GM18498 (cell line): ENCODE measurements around the gene PPME1.
"Not testable (repeated sequence)": the region's sequence is repeated elsewhere in the genome, so short reads cannot be mapped to it uniquely, and the experiment has no call there.

Experiments used
- ATAC-seq: cut with Tn5 transposase; IDR thresholded peaks from one replicate; pipeline ENCODE4 v1.9.1; 2021; ENCODE audit warnings: mild to moderate bottlenecking, moderate library complexity; ENCODE audit not compliant: unreplicated experiment

The PPME1 gene, protein sequence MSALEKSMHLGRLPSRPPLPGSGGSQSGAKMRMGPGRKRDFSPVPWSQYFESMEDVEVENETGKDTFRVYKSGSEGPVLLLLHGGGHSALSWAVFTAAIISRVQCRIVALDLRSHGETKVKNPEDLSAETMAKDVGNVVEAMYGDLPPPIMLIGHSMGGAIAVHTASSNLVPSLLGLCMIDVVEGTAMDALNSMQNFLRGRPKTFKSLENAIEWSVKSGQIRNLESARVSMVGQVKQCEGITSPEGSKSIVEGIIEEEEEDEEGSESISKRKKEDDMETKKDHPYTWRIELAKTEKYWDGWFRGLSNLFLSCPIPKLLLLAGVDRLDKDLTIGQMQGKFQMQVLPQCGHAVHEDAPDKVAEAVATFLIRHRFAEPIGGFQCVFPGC

DNA sequence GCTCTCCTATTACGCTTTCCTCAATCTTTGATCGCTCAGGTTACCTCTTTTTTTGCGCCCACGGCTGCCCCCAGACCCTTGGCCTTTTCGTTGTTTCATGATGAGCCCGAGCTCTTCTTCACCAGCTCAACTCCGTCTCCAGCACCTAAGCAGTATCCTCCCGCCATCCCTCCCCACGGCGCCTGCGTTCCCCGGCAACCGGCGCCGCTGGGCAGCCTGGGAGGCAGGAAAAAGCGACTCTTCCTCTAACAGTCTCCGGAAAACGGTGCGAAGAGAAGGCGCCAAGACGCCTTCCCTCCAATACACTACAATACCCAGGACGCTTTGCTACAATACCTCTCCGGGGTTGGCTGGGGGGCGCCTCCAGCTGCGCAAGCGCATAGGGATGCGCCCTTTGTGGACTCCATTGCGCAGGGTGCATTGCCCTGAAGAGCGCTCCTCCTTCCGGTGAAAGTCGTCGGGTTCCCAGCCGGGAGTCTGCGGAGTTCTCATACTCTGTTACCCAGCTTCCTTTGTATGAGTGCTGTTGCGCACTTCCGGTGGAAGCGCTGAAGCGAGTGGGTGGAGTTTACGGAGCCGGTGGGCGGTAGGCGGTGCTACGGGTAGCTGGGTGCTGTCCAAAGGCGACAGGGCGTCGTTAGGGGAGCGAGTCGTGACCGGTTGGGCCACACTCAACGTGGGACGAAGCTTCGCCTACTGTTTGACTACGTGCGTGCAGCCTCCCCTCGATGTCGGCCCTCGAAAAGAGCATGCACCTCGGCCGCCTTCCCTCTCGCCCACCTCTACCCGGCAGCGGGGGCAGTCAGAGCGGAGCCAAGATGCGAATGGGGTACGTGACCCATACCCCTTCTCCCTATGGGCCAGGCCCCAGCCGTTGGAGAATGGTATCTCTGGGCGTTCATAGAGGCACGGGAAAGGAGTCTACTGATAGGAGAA, at the start of gene PPME1, which contains the start of gene C2CD3:
TSS of gene PPME1 (plus strand) at position 596 of the 936 bp plus-strand sequence. CDS start at position 729, 133 bp downstream.
TSS of gene C2CD3 (minus strand) at position 309 of the 936 bp plus-strand sequence. CDS start at position 99, 210 bp downstream.
- ATAC-seq: peak; percentile 93

DNA sequence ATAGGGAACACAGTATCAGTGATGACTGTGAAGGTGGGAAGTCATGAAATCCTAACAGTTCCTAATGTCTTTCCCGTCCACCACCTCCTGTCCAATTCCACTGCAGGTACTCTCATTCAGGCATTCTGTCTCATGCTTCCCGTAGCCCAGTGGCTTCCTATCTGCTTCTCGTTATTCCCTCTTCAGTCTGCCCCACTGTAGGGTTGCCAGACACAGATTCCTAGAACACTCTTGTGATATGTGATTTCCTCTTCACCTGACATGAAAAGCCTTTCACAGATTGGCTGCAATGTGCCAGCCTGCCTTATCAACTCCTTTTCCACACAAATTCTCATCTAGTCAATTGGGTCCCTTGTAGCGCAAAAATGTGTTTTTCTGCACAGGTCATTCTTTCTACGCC, 49.3 kb upstream of the PPME1 start:
- no peak for ATAC-seq

DNA sequence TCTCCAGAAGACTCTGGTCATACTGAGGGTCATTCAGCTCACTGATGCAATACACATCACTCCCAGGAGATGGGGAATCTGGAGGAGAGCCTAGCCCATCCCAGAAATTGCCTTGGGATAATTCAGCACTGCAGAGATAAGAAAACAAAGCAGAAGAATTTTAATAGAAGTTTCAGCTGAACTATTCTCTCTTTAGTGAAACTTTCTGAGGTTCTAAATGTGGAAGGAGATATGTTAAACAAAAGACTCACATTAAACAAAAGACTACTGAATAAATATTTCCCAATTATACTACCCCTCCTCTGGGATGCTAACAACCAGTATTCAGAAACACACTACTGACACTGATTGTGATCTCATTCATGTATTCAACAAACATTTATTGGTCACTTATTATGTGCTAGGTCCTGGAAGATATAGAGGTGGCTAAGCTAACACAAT, 48.1 kb upstream of the PPME1 start:
- ATAC-seq: no peak

DNA sequence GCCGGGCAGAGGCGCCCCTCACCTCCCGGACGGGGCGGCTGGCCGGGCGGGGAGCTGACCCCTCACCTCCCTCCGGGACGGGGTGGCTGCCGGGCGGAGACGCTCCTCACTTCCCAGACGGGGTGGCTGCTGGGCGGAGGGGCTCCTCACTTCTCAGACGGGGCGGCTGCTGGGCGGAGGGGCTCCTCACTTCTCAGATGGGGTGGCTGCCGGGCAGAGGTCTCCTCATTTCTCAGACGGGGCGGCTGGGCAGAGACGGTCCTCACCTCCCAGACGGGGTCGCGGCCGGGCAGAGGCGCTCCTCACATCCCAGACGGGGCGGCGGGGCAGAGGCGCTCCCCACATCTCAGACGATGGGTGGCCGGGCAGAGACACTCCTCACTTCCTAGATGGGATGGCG, 42.0 kb upstream of the PPME1 start:
- not testable (repeated sequence) for ATAC-seq

DNA sequence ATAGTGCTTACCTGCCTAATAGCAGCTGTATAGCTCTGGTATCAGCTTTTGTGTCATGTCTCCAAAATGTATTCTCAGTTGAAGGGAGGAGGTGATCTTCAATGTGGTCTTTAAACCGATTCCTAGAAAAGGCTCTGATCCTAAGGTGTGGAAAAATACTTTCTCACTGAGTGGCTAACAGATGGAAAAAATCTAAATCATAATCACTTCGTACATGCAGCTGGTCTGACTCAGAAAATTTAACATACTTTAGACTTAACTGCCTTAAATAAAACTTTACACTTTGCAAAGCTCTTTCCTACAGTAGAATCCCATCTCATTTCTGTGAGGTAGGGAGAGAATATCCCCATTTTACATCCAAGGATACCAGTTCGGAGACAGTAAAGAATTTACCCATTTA, 38.3 kb upstream of the PPME1 start:
- ATAC-seq: no peak

DNA sequence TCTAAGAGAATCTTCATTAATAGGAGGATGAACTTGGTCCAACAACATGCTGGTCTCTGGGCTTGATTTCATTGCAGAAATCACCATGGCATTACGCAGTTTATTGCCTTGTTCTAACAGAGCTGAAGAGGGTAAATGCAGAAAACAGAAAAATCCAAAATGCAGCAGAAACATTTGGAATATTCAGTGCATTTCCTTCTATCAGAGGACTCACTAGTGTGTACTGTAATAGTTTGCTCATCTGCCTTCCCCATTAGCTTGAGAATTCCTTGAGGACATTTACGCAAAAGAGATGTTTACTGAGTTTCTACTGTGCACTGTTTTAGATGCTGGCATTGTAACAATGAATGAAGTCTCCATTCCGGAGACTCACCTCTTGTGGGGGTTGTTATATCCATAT, 37.7 kb upstream of the PPME1 start:
- ATAC-seq: no peak

DNA sequence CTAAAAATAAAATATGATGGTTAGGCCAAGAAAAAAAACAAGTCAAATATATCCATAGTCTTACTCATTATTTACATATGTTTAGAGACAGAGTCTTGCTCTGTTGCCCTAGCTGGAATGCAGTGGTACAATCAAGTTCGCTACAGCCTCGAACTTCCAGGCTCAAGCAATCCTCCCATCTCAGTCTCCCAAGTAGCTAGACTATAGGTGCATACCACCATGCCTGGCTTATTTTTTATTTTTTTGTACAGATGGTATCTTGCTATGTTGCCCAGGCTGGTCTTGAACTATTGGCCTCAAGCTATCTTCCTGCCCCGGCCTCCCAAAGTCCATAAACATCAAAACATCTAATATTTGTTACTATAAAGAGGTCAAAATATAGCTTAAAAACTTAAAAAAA, 36.4 kb upstream of the PPME1 start:
- ATAC-seq: no peak

DNA sequence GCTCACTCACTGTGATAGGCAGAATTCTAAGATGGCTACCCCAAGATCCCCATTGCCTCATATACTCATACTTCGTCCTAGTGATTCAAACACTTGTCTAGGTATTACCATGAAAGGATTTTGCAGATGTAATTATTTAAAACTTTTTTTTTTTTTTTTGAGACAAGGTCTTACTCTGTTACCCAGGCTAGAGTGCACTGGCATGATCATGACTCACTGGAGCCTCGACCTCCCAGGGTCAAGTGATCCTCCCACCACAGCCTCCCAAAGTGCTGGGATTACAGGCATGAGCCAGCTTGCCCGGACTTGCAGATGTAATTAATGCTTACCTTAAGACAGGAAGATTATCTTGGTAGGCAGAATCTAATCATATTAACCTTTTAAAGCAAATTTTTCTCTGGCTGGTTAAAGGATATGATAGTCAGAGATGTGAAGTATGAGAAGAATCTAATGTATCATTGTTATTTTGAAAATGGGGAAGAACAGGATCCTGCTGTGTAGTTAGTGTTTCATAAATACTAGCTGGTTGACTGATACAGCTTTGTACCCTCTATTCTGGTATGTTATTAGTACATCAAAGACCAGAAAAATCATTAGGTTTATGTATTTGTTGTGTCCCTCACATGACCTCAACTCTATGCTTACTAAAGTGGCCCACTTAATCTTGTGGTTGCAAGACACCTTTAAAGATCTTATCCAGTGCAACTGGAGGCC, 35.8 kb upstream of the PPME1 start:
- no peak for ATAC-seq

DNA sequence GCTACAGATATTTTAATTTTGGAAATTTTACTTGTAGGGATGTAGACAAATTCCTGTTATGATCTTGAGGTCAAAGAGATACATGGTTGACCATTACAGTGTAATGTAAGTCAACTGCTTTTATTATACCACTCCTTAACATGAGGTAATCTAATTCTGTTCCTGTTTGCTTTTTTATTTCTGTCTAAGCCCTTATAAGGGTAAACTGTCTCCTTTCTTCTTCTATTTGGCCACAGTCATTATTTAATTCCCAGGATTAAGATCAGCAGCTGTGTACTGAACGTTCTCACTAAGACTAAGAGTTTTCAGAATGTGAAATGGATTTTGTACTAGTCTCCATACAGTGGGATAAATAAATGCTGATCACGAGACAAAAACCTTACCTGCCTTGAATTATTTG, 33.1 kb upstream of the PPME1 start:
- no peak for ATAC-seq

DNA sequence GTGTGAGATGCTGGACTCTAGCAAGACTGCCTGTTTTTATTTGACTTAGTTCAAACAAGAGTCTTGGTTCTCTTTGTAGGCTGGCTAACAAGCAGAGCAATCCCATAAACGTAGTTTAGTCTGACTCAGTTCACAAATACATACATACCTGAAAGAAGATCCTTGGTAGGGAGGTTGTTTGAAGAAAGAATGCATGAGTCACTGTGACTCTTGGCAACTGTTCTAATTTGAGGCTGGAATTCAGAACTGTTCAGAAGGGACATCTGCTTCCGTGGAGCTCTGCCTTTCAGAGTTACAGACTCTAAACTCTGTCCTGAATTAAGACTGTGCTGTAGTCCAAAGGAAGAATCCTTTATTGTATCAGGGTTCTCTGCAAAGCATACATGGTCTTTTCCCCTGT, 32.5 kb upstream of the PPME1 start:
- ATAC-seq: no peak

DNA sequence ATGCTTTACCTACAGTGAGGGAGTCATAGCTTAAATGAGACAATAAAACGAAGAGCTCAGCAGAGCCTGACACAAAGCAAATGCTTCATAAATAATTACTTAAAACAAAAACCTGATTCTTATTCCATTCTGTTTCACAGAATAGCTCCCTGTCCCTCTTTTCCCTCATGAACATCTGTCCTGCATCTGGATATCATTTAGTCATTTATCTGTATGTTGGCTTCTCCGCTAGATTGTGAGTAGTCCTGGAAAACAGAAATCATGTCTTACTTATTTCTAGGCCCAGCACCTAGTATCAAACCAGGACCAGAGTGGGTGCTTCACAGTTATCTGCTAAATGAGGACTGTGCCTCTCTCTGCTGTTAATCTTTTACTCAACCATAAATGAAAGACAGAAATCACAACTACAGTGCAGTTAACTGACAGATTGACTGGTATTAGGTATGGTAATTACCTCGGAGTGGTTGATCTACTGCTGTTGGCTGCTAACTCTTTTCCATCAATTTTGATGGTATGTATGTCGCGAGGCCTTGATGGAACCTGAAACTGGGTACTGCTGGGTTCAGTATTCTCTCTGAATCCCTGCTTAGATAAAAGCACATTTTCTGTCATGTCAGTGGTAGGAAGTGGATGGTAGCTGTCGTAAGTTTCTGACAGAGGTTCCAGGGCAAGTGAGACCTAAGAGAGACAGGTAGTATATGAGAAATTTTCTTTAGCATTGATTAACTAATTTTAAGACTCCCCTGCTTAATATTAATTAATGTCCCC, 31.8 kb upstream of the PPME1 start:
- ATAC-seq: no peak

DNA sequence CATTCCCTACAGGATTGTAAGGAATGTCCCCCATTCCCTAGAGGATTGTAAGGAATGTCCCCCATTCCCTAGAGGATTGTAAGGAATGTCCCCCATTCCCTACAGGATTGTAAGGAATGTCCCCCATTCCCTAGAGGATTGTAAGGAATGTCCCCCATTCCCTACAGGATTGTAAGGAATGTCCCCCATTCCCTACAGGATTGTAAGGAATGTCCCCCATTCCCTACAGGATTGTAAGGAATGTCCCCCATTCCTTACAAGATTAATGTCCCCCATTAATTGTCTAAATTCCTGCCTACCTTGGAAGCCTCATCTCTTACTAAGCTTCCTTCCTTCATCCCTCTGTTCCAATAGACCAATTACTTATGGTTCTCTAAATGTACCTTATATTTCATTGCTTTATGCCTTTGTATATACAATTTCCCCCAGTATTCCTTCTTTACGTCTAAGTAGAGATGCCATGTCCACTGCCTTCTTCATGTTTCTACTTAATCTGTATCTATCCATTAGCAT, 31.1 kb upstream of the PPME1 start:
- ATAC-seq: not testable (repeated sequence)

DNA sequence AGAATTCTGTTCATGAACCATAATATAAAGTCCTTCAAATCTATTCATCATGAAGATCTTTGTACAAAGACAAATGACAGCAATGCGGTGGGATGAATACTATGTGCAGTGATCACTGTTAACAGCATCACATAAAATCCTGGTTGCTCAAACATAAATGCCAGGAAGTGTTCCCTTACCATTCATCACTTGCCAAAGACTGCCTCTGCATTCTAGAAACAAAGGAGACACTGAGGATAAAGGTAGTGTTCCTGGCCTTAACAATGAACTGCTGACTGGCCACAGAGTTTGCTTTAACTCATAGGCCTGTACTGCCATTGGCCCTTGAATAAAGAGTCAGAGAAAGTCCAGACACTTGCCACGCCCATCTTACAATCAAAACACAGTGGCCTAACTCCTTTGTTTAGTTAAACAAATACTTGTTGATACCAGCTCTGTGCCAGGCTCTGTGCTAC, 29.8 kb upstream of the PPME1 start:
- ATAC-seq: no peak

DNA sequence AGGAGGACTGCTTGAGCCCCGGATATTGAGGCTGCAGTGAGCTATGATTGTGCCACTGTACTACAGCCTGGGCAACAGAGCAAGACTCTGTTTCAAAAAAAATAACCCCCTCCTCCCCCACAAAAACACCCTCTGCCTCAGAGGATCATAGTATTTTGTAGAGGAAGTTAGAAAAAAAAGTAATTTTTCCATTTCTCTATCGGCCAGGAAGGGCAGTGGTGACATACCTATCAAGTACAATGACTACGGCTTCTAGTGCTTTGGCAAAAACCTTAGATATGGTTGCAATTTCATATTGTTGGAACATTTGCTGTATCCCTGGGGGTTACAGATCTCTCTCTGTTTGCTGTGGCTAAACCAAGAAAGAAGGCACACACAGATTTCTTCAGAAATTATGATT, 29.2 kb upstream of the PPME1 start:
- no peak for ATAC-seq

DNA sequence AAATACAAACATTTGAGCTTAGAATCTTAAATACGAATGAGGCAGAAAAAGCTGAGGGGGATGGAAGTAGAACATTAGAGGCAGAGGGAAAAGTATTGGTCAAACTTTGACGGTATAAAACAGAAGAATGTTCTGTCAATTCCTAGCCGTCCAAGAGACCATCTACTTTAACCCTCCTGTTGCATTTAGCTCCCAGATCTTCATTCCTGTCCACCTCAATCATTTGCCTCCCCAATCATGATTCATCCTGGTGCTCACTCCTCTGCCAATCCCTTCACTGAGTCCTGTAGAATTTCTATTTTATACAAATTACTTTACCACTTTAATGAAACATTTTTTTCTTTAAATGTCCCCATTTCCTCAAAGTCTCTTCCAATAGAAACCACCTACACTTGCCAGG, 28.5 kb upstream of the PPME1 start:
- ATAC-seq: no peak

DNA sequence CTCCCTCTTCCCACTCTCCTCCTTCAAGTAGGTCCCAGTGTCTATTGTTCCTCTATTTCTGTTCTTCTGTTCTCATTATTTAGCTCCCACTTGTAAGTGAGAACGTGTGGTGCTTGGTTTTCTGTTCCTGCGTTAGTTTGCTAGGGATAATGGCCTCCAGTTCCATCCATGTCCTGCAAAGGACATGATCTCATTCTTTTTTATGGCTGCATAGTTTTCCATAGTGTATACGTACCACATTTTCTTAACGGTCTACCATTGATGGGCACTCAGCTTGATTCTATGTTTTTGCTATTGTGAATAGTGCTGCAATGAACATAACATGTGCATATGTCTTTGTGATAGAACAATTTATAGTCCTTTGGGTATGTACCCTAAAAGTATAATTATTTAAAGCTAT, 26.5 kb upstream of the PPME1 start:
- ATAC-seq: no peak

DNA sequence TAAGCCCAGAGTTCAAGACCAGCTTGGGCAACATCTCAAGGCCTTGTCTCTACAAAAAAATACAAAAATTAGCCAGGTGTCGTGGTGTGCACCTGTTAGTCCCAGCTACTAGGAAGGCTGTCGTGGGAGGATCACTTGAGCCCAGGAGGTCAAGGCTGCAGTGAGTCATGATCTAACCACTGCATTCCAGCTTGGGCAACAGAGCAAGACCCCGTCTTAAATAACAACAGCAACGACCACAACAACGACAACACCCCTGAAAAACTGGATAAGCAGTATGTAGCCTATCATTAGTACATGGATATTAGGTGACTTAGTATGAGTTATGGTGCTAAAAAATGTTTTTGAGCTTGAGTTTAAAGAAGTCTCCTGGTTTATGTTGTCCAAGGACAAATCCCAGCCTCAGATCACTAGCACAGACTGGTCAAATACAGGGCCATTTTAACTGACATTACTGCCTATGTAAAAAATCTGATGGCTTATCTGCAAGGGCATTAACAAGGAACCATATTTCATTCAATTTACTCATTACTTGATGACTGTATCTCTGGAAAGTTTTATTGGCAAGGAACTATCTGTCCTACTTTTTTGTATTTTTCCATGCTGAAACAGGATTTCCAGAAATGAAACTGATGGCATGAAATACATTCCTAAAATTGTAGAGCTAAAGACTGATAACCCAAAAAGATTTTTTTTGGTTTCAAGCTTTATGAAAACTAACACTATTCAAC, 23.7 kb upstream of the PPME1 start:
- ATAC-seq: no peak

DNA sequence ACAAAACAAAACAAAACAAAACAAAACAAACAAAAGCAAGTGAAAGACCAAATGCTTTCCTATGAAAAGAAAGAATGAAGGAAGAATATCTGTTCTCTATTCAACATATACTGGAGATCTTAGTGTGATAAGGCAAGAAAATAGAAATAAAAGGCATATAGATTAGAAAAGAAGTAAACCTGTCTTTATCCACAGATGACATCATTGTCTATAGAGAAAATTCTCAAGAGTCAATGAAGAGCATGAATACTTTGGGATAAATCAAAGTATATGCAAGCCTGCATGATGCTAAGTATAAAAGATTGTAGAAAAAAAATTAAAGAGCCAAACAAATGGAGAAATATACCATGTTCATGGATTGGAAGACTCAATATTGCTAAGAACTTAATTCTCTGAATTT, 17.9 kb upstream of the PPME1 start:
- no peak for ATAC-seq

DNA sequence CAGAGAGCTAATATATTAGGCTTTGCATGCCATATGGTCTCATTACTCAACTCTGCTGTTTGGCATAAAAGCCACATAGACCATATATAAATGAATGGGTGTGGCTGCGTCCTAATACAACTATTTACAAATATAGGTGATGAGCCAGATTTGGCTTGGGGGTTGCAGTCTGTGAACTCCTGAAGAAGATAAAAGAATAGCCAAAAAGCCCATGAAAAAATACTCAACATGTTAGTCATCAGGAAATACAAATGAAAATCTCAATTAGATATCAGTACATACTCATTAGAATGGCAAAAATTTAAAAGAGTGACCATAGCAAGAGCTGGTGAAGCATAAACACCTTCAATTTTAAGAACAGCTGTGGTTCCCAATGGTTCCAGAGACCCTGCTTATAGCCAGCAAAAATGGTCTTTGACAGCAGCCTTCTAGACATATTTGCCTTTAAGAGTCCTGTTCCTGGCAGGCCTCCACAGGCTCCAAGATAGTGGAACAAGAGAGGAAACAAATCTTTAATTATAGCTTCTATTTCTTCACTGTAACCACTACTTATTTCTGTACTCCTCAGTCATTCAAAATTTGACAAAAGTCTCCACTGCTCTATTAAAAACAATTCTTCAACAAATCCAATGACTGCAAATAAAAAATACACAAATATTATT, 16.3 kb upstream of the PPME1 start:
- no peak for ATAC-seq
